GM12865 (cell line): ENCODE measurements around the gene RGSL1.
A peak's percentile ranks its signal among the peaks of the same experiment; 100 is the strongest.

ENCODE experiments used
- DNase-seq: peaks from one replicate; pipeline ENCODE4 v3.0.0; 2010; ENCODE audit warnings: low read depth
- H3K4me3 ChIP-seq: 2 replicates; pipeline ENCODE4 v1.5.1; 2011; ENCODE audit warnings: mild to moderate bottlenecking, low read depth, low read length, control low read depth
- CTCF ChIP-seq: IDR thresholded peaks from 2 replicates; pipeline ENCODE4 v1.5.1; 2011; ENCODE audit warnings: low read length, control low read depth, low read depth, inconsistent platforms; ENCODE audit not compliant: insufficient read depth; ENCODE audit errors: missing control alignments

RGSL1 gene

DNA sequence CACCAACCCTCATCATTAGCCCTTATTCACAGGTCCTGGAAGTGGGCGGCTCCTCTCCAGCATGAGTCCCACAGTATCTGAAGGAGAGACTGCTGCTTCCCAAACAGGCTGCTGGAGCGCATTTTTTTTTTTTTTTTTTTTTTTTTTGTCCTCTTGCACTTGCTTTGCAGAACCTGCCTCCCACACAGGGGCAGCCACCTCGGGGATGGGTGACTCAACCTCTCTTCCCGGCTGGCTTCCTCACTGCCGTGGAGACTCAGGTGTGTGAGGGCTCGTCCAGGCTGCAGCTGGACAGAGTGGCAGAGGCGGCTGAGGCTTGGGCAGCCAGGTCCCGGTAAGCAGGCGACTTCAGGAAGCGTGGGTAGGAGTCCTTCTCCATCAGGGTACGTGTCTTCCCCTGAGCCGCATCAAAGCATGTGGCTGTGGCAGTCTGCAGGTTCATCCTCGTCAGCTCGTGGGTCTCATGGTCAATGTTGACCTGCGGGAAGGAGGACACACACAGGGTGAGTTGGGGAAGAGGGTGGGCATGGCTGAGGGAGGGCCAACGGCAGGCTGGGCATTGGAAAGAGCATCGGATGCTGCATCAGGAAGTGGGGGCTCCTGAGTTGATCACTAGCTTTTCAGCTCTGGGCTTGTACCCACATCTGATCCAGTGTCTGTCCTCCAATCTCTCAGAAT lies 150.2 kb downstream of the RGSL1 start:
- no peak for TF ChIP-seq CTCF
- no peak for DNase-seq
- no peak overlapping the region for H3K4me3 ChIP-seq

DNA sequence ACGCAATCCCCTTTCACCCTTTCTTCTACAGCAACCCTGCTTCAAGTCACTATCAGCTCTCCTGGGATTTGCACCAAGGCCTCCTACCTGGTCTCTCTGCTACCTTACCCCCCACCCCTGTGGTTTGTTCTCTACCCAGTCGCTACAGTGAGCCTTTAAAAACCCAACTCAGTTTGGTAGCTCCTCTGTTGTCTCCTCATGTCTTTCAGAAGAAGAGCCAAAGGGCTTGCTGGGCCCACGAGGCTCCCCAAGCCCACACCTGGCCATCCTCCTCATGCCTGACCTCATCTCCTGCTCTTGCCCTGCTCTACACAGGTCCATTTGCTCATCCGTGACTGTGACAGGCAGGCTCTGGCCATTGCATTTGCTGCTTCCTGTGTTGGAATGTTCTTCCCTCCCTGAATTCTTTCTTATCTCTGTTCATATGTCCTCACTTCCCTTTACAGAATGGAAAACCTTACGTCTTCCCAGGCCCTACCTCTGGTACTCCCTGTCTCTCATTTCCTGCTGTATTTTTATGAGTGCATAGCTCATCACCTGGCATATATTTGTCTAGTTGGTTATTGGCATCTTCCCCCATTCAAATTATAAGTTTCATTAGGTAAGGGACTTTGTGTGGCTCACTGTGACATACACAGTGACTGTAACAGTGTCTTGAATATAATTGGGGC lies 150.9 kb downstream of the RGSL1 start:
- DNase-seq = no peak
- peak overlapping the region; percentile 81 for H3K4me3 ChIP-seq
- no peak for TF ChIP-seq CTCF

DNA sequence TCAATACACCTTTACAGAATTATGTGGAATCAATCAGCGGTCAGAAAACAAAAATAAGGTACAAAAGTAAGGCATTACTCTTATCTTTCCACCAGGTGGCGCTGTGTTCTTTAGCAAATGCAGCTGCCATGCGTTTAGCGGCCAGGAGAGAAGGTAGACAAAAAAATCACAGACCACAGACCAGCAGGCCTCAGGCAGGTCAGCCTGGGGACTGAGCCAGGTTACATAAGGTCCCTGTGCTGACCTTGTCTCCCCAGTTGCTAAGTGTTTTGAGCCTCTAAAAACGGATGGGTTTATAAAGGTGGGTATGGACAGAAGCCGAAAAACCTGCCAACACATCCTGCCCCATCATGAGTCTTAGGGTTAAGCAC lies 151.5 kb downstream of the RGSL1 start:
- peak; percentile 71 for TF ChIP-seq CTCF
- DNase-seq = peak; percentile 93
- H3K4me3 ChIP-seq = peak overlapping the region; percentile 81

- no peak for TF ChIP-seq CTCF
- no peak for DNase-seq
- H3K4me3 ChIP-seq = peak overlapping the region; percentile 81
Observed at GRCh38 chr1:182601913-182602312, 152.0 kb downstream of the RGSL1 start.

GRCh38 chr1:182602935-182603645 lies 153.1 kb downstream of the RGSL1 start:
- peak overlapping the region; percentile 81 for H3K4me3 ChIP-seq
- TF ChIP-seq CTCF = no peak
- no peak for DNase-seq

GRCh38 chr1:182603646-182604174 lies 153.8 kb downstream of the RGSL1 start:
- TF ChIP-seq CTCF = no peak
- DNase-seq = peak; percentile 48
- H3K4me3 ChIP-seq = peak overlapping the region; percentile 81
